Measurements from ENCODE around the gene CDRT15.

Gene CDRT15

DNA sequence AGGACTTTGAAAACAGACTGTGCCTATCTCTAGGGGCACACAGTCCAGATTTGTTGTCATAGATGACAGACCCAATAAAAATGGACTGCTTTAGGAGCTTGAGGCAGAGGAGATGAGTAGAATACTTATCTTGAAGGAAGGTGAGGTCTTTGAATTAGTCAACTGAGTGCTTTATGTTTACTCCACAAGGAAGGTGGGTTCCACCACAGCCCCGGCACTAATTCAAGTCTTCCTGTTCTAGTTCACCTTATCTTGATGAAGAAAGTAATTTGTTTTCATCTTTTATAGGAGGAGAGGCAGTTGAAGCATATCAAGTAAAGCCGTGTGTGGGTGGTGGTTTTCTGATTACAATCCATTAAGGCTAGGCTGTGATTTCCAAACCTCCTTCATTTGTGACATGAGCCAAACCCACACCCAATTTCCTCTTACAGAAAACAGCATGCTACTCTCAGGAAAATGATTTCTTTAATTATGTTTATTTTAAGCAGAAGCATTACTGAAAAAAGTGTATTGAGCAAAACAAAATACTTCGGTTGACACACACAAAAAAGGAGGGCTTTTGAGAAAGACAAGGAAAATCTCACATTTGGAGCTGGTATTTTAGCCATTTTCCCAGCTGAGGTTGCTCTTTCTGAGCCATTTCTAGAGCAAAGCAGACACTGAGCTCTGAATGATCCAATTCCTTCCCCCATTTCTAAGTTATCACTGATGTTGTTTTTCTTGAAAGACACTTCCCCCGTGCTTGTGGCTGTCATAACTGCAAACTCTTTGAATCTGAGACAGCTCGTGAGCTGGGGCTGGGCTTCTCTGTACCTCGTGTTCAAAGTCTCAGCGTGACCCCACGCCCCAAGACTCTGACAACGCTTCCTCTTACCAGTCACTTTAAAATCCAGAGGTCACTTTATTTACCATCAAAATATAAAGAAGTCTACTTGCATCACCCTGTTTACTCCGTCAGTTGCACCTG lies 35.4 kb downstream of the CDRT15 start:
- no peak for DNase-seq (ENCODE audit: low spot score)
- Histone ChIP-seq H3K4me3 (ENCODE audit: severe bottlenecking) (no peak overlapping the region), H3K4me1 (ENCODE audit: insufficient read depth, poor library complexity, severe bottlenecking) (peaks cover 6% of the 10 kb centered on the region), H3K27me3 (ENCODE audit: insufficient read depth, poor library complexity, severe bottlenecking) (no peaks in the 10 kb centered on the region), H3K9me3 (ENCODE audit: severe bottlenecking) (no peaks in the 10 kb centered on the region), H3K36me3 (ENCODE audit: low read depth) (no peaks in the 10 kb centered on the region), H3K27ac (ENCODE audit: poor library complexity, severe bottlenecking) (no peak overlapping the region)
- no peak for ATAC-seq (ENCODE audit: low read depth)
- TF ChIP-seq, protein P1, sequence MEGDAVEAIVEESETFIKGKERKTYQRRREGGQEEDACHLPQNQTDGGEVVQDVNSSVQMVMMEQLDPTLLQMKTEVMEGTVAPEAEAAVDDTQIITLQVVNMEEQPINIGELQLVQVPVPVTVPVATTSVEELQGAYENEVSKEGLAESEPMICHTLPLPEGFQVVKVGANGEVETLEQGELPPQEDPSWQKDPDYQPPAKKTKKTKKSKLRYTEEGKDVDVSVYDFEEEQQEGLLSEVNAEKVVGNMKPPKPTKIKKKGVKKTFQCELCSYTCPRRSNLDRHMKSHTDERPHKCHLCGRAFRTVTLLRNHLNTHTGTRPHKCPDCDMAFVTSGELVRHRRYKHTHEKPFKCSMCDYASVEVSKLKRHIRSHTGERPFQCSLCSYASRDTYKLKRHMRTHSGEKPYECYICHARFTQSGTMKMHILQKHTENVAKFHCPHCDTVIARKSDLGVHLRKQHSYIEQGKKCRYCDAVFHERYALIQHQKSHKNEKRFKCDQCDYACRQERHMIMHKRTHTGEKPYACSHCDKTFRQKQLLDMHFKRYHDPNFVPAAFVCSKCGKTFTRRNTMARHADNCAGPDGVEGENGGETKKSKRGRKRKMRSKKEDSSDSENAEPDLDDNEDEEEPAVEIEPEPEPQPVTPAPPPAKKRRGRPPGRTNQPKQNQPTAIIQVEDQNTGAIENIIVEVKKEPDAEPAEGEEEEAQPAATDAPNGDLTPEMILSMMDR (IDR thresholded peaks at IDR 0.05; ENCODE audit: poor library complexity, severe bottlenecking): no peak

DNA sequence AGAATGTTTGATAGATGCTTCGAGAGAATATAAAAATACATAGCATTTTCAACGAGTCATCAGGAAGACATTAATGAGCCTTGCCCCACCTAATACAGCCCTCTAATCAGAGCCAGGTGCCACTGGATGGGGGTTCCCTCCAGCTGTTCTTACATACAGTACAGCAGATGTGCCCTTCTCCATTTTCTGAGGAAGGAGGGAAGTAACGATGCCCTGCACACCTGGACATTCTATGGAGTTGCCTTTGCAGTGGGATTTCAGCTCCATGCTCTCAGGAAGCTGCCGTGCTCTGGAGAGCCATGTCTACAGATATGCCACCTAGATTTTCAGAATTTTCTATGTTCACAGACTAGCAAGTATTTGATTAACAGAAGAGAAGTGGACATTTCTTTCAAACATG lies 36.3 kb downstream of the CDRT15 start:
- H3K4me3 ChIP-seq (ENCODE audit: severe bottlenecking): no peak overlapping the region
- H3K4me1 ChIP-seq (ENCODE audit: insufficient read depth, poor library complexity, severe bottlenecking): no peaks in the 10 kb centered on the region
- no peaks in the 10 kb centered on the region for H3K36me3 ChIP-seq (ENCODE audit: low read depth)
- TF ChIP-seq, protein P1 (IDR thresholded peaks at IDR 0.05; ENCODE audit: poor library complexity, severe bottlenecking): no peak
- H3K27me3 ChIP-seq (ENCODE audit: insufficient read depth, poor library complexity, severe bottlenecking): no peaks in the 10 kb centered on the region
- H3K27ac ChIP-seq (ENCODE audit: poor library complexity, severe bottlenecking): no peak overlapping the region
- ATAC-seq (ENCODE audit: low read depth) (no peak), DNase-seq (ENCODE audit: low spot score) (no peak)
- no peaks in the 10 kb centered on the region for H3K9me3 ChIP-seq (ENCODE audit: severe bottlenecking)

DNA sequence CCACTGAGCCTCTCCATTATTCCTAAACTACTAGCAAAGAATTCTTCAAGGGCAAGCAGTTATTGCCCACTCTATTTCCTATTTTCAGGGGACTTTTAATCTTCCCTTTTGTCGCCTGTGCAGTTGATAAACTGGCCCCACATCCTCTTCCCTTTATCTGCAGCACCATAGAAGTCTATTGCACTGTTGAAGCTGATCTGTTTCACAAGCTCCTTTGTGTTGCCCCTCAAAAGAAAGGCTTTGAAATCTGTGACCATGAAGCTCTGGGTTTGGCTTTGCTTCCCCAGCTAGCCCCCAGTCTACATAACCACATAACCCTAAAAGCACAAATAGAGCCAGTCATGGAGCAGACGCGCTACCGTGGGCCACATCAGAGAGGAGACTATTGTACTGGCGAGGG lies 37.1 kb downstream of the CDRT15 start:
- no peak for DNase-seq (ENCODE audit: low spot score)
- Histone ChIP-seq H3K9me3 (ENCODE audit: severe bottlenecking) (no peaks in the 10 kb centered on the region), H3K4me1 (ENCODE audit: insufficient read depth, poor library complexity, severe bottlenecking) (no peaks in the 10 kb centered on the region), H3K27me3 (ENCODE audit: insufficient read depth, poor library complexity, severe bottlenecking) (no peaks in the 10 kb centered on the region), H3K36me3 (ENCODE audit: low read depth) (no peaks in the 10 kb centered on the region), H3K27ac (ENCODE audit: poor library complexity, severe bottlenecking) (no peak overlapping the region), H3K4me3 (ENCODE audit: severe bottlenecking) (no peak overlapping the region)
- TF ChIP-seq, protein P1 (IDR thresholded peaks at IDR 0.05; ENCODE audit: poor library complexity, severe bottlenecking): no peak
- no peak for ATAC-seq (ENCODE audit: low read depth)

DNA sequence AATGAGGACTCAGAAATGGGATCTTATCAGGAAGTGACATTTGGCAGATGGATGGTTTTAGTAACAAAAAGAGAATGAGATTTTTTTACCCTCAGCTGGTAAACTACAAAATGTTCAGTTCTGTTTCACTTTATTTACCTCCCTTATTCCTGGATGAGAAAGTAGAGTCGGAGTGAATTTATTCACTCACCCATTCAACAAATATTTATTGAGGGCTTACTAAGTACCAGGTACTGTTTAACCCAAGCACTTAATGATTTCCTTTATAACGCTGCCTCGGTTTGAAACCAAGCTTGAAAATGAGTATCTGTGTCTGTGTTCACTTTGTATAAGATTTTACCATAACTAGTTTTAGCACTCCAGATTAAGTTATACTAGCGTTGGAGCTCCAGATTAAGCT lies 38.1 kb downstream of the CDRT15 start:
- Histone ChIP-seq H3K4me1 (ENCODE audit: insufficient read depth, poor library complexity, severe bottlenecking) (no peaks in the 10 kb centered on the region), H3K36me3 (ENCODE audit: low read depth) (no peaks in the 10 kb centered on the region), H3K27ac (ENCODE audit: poor library complexity, severe bottlenecking) (no peak overlapping the region), H3K9me3 (ENCODE audit: severe bottlenecking) (no peaks in the 10 kb centered on the region), H3K4me3 (ENCODE audit: severe bottlenecking) (no peak overlapping the region), H3K27me3 (ENCODE audit: insufficient read depth, poor library complexity, severe bottlenecking) (no peaks in the 10 kb centered on the region)
- TF ChIP-seq, protein P1 (IDR thresholded peaks at IDR 0.05; ENCODE audit: poor library complexity, severe bottlenecking): no peak
- DNase-seq (ENCODE audit: low spot score) (no peak), ATAC-seq (ENCODE audit: low read depth) (no peak)

DNA sequence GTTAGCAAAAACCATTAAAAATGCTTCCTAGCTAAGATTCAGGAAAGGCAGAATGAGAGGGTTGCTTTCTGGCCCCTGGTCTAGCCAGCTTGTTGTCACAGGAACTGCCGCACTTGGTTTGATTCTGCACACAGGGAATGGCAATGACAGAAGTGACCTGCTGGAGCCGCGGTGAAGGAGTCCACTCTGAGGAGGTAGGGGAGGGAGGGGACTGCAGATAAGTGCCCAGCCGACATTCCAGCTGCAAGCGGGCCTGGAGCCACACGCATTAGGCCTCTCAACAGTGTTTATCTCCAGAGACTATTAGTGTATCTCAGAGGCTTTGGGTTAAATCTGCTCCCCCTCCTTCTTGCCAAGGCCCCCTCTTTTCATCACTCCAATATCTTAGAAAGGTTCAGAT lies 38.6 kb downstream of the CDRT15 start:
- DNase-seq (ENCODE audit: low spot score): no peak
- TF ChIP-seq, protein P1 (IDR thresholded peaks at IDR 0.05; ENCODE audit: poor library complexity, severe bottlenecking): no peak
- no peaks in the 10 kb centered on the region for H3K4me1 ChIP-seq (ENCODE audit: insufficient read depth, poor library complexity, severe bottlenecking)
- ATAC-seq (ENCODE audit: low read depth): no peak
- H3K27me3 ChIP-seq (ENCODE audit: insufficient read depth, poor library complexity, severe bottlenecking): no peaks in the 10 kb centered on the region
- H3K4me3 ChIP-seq (ENCODE audit: severe bottlenecking): no peak overlapping the region
- H3K9me3 ChIP-seq (ENCODE audit: severe bottlenecking): no peaks in the 10 kb centered on the region
- no peaks in the 10 kb centered on the region for H3K36me3 ChIP-seq (ENCODE audit: low read depth)
- no peak overlapping the region for H3K27ac ChIP-seq (ENCODE audit: poor library complexity, severe bottlenecking)
